Mucosa of rectum (tissue), 2 donors: ENCODE measurements around the gene ELOVL1.
"Not testable (repeated sequence)": the region's sequence is repeated elsewhere in the genome, so short reads cannot be mapped to it uniquely, and the experiment has no call there.

Experiments
- H3K27ac ChIP-seq, 2 donors: one replicate each; pipeline ENCODE4 v1.7.0; 2013; ENCODE audit warnings: inconsistent platforms in 2 of 2, low read depth in 2 of 2, low read length in 2 of 2
- H3K27me3 ChIP-seq, 2 donors: one replicate each; pipeline ENCODE4 v1.7.0; 2013; ENCODE audit warnings: low read length in 2 of 2; ENCODE audit not compliant: control insufficient read depth in 2 of 2, insufficient read depth in 2 of 2
- H3K36me3 ChIP-seq, 2 donors: one replicate each; pipeline ENCODE4 v1.7.0; 2013; ENCODE audit warnings: low read length in 2 of 2; ENCODE audit not compliant: control insufficient read depth in 2 of 2, insufficient read depth in 2 of 2
- H3K4me1 ChIP-seq, 2 donors: one replicate each; pipeline ENCODE4 v1.7.0; 2013; ENCODE audit warnings: low read length in 2 of 2, mild to moderate bottlenecking in 1 of 2; ENCODE audit not compliant: control insufficient read depth in 2 of 2, insufficient read depth in 2 of 2
- H3K4me3 ChIP-seq, 2 donors: one replicate each; pipeline ENCODE4 v1.7.0; 2013; ENCODE audit warnings: low read length in 2 of 2
- H3K9ac ChIP-seq, 2 donors: one replicate each; pipeline ENCODE4 v1.7.0; 2013; ENCODE audit warnings: low read length in 2 of 2, low read depth in 1 of 2, mild to moderate bottlenecking in 1 of 2
- H3K9me3 ChIP-seq, 2 donors: one replicate each; pipeline ENCODE4 v1.7.0; 2013; ENCODE audit warnings: low read length in 2 of 2; ENCODE audit not compliant: control insufficient read depth in 2 of 2
- donor health status: healthy.
- donor health status: Normal muscosa, but diverticular disease.

ELOVL1 gene

DNA sequence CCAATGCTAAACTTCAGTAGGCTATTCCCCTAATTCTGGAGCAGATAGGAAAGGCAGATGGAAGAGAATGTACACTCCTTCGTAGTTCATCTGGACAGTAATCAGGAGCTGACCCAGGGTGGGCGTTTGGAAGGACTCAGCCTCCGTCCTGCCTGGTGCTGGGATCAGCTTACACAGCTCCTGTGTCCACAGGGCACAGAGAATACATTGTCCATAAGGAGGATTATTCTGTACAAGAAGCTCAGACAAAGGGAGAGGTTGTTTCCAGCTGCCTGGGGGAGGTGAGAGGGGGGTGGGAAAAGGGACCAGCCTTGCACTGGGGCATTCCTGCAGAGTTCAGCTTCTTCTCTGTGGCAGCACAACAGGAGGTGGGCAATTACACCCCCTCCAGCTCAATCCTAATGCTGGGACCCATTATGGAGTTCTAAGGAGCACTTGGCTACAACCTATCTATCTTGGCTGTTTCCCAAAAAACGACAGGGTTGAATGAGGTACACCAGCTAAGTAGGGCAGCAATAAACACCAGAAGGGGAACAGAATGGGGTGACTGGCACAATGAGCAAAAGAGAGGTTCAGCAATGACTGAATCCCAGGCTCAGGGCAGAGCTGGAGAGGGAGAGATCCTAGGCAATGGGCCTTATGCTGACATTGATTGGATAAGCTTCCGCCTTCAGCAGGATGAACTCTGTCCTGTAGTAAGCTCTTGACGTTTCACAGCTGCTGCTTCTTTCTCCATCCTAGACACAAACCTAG is 14.4 kb upstream of the ELOVL1 start:
- Histone ChIP-seq H3K9ac (no peak overlapping the region), H3K9me3 (no peaks in the 10 kb centered on the region), H3K27ac (peak overlapping the region in 1 of 2 donors; percentile 6), H3K36me3 (peaks cover 55 to 60% of the 10 kb centered on the region in 2 donors), H3K27me3 (no peaks in the 10 kb centered on the region), H3K4me1 (no peaks in the 10 kb centered on the region), H3K4me3 (no peak overlapping the region)

DNA sequence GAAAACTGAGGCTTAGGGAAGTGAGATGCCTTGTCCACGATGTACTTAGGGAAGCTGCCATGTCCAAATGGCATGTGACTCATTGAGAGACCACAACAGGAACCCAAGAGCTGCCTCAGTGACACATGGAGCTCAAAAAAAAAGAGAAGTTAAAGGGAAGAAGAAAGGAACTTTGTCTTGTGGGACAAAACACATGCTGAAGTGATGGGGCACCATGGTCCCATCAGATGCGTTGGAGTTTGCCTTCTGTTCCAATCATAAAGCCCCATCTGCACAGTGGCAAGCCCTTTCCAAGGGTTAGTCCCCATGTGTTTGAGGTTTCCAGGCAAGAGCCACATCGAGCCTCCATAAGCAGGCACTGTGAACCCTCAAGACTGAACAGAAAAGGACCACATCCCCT is 13.8 kb upstream of the ELOVL1 start:
- no peaks in the 10 kb centered on the region for H3K9me3 ChIP-seq
- peaks cover 53 to 55% of the 10 kb centered on the region in 2 donors for H3K36me3 ChIP-seq
- H3K27me3 ChIP-seq = no peaks in the 10 kb centered on the region
- peak overlapping the region in 1 of 2 donors; percentile 6 for H3K27ac ChIP-seq
- no peaks in the 10 kb centered on the region for H3K4me1 ChIP-seq
- no peak overlapping the region for H3K4me3 ChIP-seq
- no peak overlapping the region for H3K9ac ChIP-seq

DNA sequence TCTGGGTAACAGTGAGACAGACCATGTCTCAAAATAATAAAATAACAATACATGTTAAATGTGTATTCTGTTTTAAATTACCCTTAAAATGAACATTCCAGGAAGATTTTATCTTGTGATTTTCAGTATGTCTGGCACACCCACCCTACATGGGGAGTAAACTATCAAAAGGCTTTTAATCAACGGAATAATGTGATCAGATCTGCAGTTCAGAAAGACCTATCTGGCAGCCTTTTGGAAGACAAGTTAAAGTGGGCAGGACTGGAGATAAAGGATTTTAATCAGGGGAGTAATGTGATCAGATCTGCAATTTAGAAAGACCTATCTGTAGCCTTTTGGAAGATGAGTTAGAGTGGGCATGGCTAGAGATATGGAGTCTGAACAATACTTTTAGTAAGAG is 11.7 kb upstream of the ELOVL1 start:
- H3K9ac ChIP-seq = no peak overlapping the region
- no peaks in the 10 kb centered on the region for H3K27me3 ChIP-seq
- no peaks in the 10 kb centered on the region for H3K4me1 ChIP-seq
- H3K27ac ChIP-seq = no peak overlapping the region
- H3K4me3 ChIP-seq = no peak overlapping the region
- peaks cover 33% of the 10 kb centered on the region in 2 donors for H3K36me3 ChIP-seq
- no peaks in the 10 kb centered on the region for H3K9me3 ChIP-seq

DNA sequence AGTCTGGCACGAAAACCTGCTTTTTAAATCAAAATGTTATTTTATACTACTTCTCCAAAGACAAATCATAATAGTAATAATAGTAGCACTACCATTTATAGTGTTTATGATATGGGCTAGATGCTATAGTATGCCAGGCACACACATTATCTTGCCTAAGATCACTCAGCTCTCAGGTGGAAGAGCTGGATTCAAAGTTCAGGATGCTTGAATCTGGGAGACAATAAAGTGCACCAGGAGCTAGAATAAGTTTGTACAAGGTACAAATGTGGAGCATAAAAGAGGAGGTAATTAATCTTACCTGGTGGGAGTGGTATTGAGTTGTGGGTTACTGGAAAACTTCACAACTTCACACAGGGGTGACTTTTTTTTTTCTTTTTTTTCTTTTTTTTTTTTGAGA is 10.0 kb upstream of the ELOVL1 start:
- no peaks in the 10 kb centered on the region for H3K9me3 ChIP-seq
- H3K4me1 ChIP-seq = no peaks in the 10 kb centered on the region
- no peaks in the 10 kb centered on the region for H3K27me3 ChIP-seq
- no peak overlapping the region for H3K9ac ChIP-seq
- peaks cover 18 to 22% of the 10 kb centered on the region in 2 donors for H3K36me3 ChIP-seq
- H3K4me3 ChIP-seq = no peak overlapping the region
- no peak overlapping the region for H3K27ac ChIP-seq

- Histone ChIP-seq H3K36me3 (peaks cover 11 to 15% of the 10 kb centered on the region in 2 donors), H3K9ac (no peak overlapping the region), H3K9me3 (no peaks in the 10 kb centered on the region), H3K27ac (no peak overlapping the region), H3K27me3 (no peaks in the 10 kb centered on the region), H3K4me3 (no peak overlapping the region), H3K4me1 (no peaks in the 10 kb centered on the region)
Measured at GRCh38 chr1:43376723-43377235, 9.0 kb upstream of the ELOVL1 start.

GRCh38 chr1:43373066-43373940 is 5.5 kb upstream of the ELOVL1 start:
- Histone ChIP-seq H3K4me1 (peaks cover 7% of the 10 kb centered on the region in 2 donors), H3K27ac (no peak overlapping the region), H3K4me3 (no peak overlapping the region), H3K9me3 (no peaks in the 10 kb centered on the region), H3K36me3 (peaks cover 8 to 11% of the 10 kb centered on the region in 2 donors), H3K27me3 (no peaks in the 10 kb centered on the region), H3K9ac (no peak overlapping the region)

- no peaks in the 10 kb centered on the region for H3K27me3 ChIP-seq
- H3K4me1 ChIP-seq = peaks cover 8 to 12% of the 10 kb centered on the region in 2 donors
- H3K4me3 ChIP-seq = no peak overlapping the region
- no peaks in the 10 kb centered on the region for H3K9me3 ChIP-seq
- H3K27ac ChIP-seq = no peak overlapping the region
- H3K36me3 ChIP-seq = peaks cover 8 to 11% of the 10 kb centered on the region in 2 donors
- no peak overlapping the region for H3K9ac ChIP-seq
Measured at GRCh38 chr1:43372172-43372571, 4.4 kb upstream of the ELOVL1 start.

- Histone ChIP-seq H3K9me3 (no peaks in the 10 kb centered on the region), H3K4me3 (no peak overlapping the region), H3K4me1 (peaks cover 18 to 27% of the 10 kb centered on the region in 2 donors), H3K27ac (no peak overlapping the region), H3K36me3 (peaks cover 4 to 11% of the 10 kb centered on the region in 2 donors), H3K27me3 (no peaks in the 10 kb centered on the region), H3K9ac (no peak overlapping the region)
Measured at GRCh38 chr1:43370564-43370963, 2.8 kb upstream of the ELOVL1 start.

DNA sequence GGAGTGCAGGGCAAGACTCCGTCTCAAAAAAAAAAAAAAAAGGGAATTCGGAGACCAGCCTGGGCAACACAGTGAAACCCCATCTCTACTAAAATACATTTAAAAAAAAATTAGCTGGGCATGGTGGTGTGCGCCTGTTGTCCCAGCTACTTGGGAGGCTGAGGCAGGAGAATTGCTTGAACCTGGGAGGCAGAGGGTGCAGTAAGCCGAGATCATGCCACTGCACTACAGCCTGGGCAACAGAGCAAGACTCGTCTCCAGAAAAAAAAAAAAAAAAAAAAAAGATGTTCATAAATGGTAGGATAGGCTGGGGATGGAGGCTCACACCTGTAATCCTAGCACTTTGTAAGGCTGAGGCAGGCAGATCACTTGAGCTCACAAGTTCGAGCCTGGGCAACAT is 2.0 kb upstream of the ELOVL1 start:
- Histone ChIP-seq H3K36me3 (peaks cover 11 to 17% of the 10 kb centered on the region in 2 donors), H3K4me1 (peaks cover 22 to 33% of the 10 kb centered on the region in 2 donors)
- H3K4me3 ChIP-seq, H3K27ac ChIP-seq, H3K9me3 ChIP-seq, H3K27me3 ChIP-seq, H3K9ac ChIP-seq: not testable (repeated sequence)

GRCh38 chr1:43368646-43369020 is 822 bp upstream of the ELOVL1 start:
- peaks cover 22 to 28% of the 10 kb centered on the region in 2 donors for H3K36me3 ChIP-seq
- peak overlapping the region; percentile 77 for H3K9ac ChIP-seq
- no peaks in the 10 kb centered on the region for H3K27me3 ChIP-seq
- peaks cover 30 to 42% of the 10 kb centered on the region in 2 donors for H3K4me1 ChIP-seq
- H3K27ac ChIP-seq = peak overlapping the region; percentile 98
- H3K9me3 ChIP-seq = no peaks in the 10 kb centered on the region
- peak overlapping the region; percentile 65 to 74 for H3K4me3 ChIP-seq
